DND-41 (cell line): Measurements from ENCODE around the gene STRADA.

Experiments
- ATAC-seq: fragments of 200-7000 bp; cut with Tn5 transposase; 3 replicates; pipeline ENCODE4 v1.9.1; 2021; ENCODE audit warnings: low read depth; ENCODE audit not compliant: insufficient read depth
- DNase-seq: peaks from one replicate; pipeline ENCODE4 v3.0.0-alpha.2; 2020
- H2AFZ ChIP-seq: 2 replicates; pipeline ENCODE4 v1.6.0; 2012; ENCODE audit warnings: low read depth, low read length
- H3K27ac ChIP-seq: 2 replicates; pipeline ENCODE4 v1.5.1; 2012; ENCODE audit warnings: low read length, inconsistent platforms
- H3K27me3 ChIP-seq: fragments of 200-600 bp; sonication (generic); 2 replicates; pipeline ENCODE4 v1.6.0; 2012; ENCODE audit warnings: low read length, mild to moderate bottlenecking, inconsistent platforms; ENCODE audit not compliant: insufficient read depth, poor library complexity
- H3K36me3 ChIP-seq: 2 replicates; pipeline ENCODE4 v1.5.1; 2012; ENCODE audit warnings: low read length, inconsistent platforms; ENCODE audit not compliant: insufficient read depth
- H3K4me1 ChIP-seq: 2 replicates; pipeline ENCODE4 v1.5.1; 2012; ENCODE audit warnings: mild to moderate bottlenecking, low read length; ENCODE audit not compliant: insufficient read depth
- H3K4me2 ChIP-seq: 2 replicates; pipeline ENCODE4 v1.6.0; 2012; ENCODE audit warnings: mild to moderate bottlenecking, moderate library complexity, low read length, inconsistent platforms; ENCODE audit not compliant: insufficient read depth
- H3K4me3 ChIP-seq, 2 experiments: fragments of 200-600 bp in 1 of 2; shearing (Covaris generic) in 1 of 2; 2 replicates each; pipeline ENCODE4 v1.5.1; 2012 to 2016; ENCODE audit warnings: inconsistent platforms in 2 of 2, low read length in 2 of 2, mild to moderate bottlenecking in 2 of 2, low read depth in 1 of 2, moderate library complexity in 1 of 2
- H3K79me2 ChIP-seq: 2 replicates; pipeline ENCODE4 v1.6.0; 2012; ENCODE audit warnings: low read length, inconsistent platforms; ENCODE audit not compliant: insufficient read depth
- H3K9ac ChIP-seq: 2 replicates; pipeline ENCODE4 v1.6.0; 2012; ENCODE audit warnings: low read depth, mild to moderate bottlenecking, inconsistent platforms, low read length, moderate library complexity
- H3K9me3 ChIP-seq: 2 replicates; pipeline ENCODE4 v1.5.1; 2012; ENCODE audit warnings: low read length, moderate library complexity, mild to moderate bottlenecking, inconsistent platforms; ENCODE audit not compliant: insufficient read depth, severe bottlenecking
- H4K20me1 ChIP-seq: 2 replicates; pipeline ENCODE4 v1.6.0; 2012; ENCODE audit warnings: low read length; ENCODE audit not compliant: insufficient read depth
- CTCF ChIP-seq: IDR thresholded peaks from 2 replicates; pipeline ENCODE4 v1.5.1; 2012; ENCODE audit warnings: borderline replicate concordance, low read length, moderate library complexity, mild to moderate bottlenecking; ENCODE audit not compliant: poor library complexity, severe bottlenecking; ENCODE audit errors: extremely low read depth
- EZH2 ChIP-seq: IDR thresholded peaks from 3 replicates; pipeline ENCODE4 v1.6.1; 2012; ENCODE audit warnings: borderline replicate concordance, low read depth, mild to moderate bottlenecking, moderate library complexity, low read length, inconsistent platforms; ENCODE audit not compliant: severe bottlenecking

STRADA gene

GRCh38 chr17:63706336-63707082, 35.1 kb downstream of the STRADA start:
- Histone ChIP-seq H3K27me3 (no peaks in the 10 kb centered on the region), H3K9ac (no peak overlapping the region), H3K4me1 (peaks cover 5% of the 10 kb centered on the region), H3K27ac (no peak overlapping the region), H2AFZ (no peak overlapping the region), H4K20me1 (peaks cover 8% of the 10 kb centered on the region; the same call in 1 of the 2 replicates), H3K4me3 (no peak overlapping the region), H3K4me2 (no peak overlapping the region), H3K79me2 (no peaks in the 10 kb centered on the region), H3K36me3 (peaks cover 69% of the 10 kb centered on the region), H3K9me3 (no peaks in the 10 kb centered on the region)
- TF ChIP-seq EZH2 (no peak), CTCF (no peak)
- no peak for ATAC-seq
- DNase-seq = no peak

- peaks cover 13% of the 10 kb centered on the region for H3K4me1 ChIP-seq
Observed at GRCh38 chr17:63705657-63706056, 35.9 kb downstream of the STRADA start.

GRCh38 chr17:63704836-63705235, 36.8 kb downstream of the STRADA start:
- no peak for TF ChIP-seq EZH2
- no peak for TF ChIP-seq CTCF
- DNase-seq = no peak
- Histone ChIP-seq H3K79me2 (no peaks in the 10 kb centered on the region), H3K27ac (no peak overlapping the region), H3K36me3 (peaks cover 54% of the 10 kb centered on the region), H3K9ac (no peak overlapping the region), H2AFZ (no peak overlapping the region), H3K4me1 (peaks cover 17% of the 10 kb centered on the region), H3K4me3 (no peak overlapping the region), H3K4me2 (no peak overlapping the region), H4K20me1 (peaks cover 14% of the 10 kb centered on the region), H3K27me3 (no peaks in the 10 kb centered on the region), H3K9me3 (no peaks in the 10 kb centered on the region)
- ATAC-seq = no peak

More at GRCh38 chr17:63705657-63706056, 35.9 kb downstream of the STRADA start:
- Histone ChIP-seq H3K9me3 (no peaks in the 10 kb centered on the region), H3K9ac (no peak overlapping the region), H4K20me1 (peaks cover 14% of the 10 kb centered on the region), H3K27me3 (no peaks in the 10 kb centered on the region), H2AFZ (no peak overlapping the region), H3K79me2 (no peaks in the 10 kb centered on the region), H3K4me2 (no peak overlapping the region), H3K27ac (no peak overlapping the region), H3K36me3 (peaks cover 62% of the 10 kb centered on the region), H3K4me3 (no peak overlapping the region)
- ATAC-seq (no peak), DNase-seq (no peak)
- TF ChIP-seq EZH2 = no peak
- no peak for TF ChIP-seq CTCF
